PFSK-1 (cell line): Measurements from ENCODE around the gene PIK3R1. TPM values are rescaled to one million over a fixed set of nuclear protein-coding genes. Genes with fewer than 3 reads are reported as not detected.

Experiments
- FOXP2 ChIP-seq: optimal IDR thresholded peaks from 2 replicates; pipeline ENCODE3; 2011; ENCODE audit warnings: borderline replicate concordance, control low read depth, inconsistent platforms; ENCODE audit not compliant: insufficient read depth; ENCODE audit errors: extremely low read length, extremely low read depth
- POLR2AphosphoS5 ChIP-seq: IDR thresholded peaks from 2 replicates; pipeline ENCODE4 v1.6.1; 2012; ENCODE audit warnings: low read depth, mild to moderate bottlenecking, control low read depth, low read length, moderate library complexity
- SIN3A ChIP-seq: IDR thresholded peaks from 2 replicates; pipeline ENCODE4 v1.6.1; 2012; ENCODE audit warnings: mild to moderate bottlenecking, low read length, moderate library complexity, borderline replicate concordance; ENCODE audit not compliant: insufficient read depth
- TAF1 ChIP-seq: IDR thresholded peaks from 2 replicates; pipeline ENCODE4 v1.6.1; 2012; ENCODE audit warnings: low read length, control low read depth, borderline replicate concordance; ENCODE audit not compliant: insufficient read depth
- polyA plus RNA-seq: library from polyadenylated mRNA; unstranded; fragments of >200 nt; gene quantifications from one replicate; pipeline ENCODE4 v1.2.1, GENCODE V29; 2012; ENCODE audit warnings: low read depth, missing spikeins; ENCODE audit not compliant: insufficient read length
- TF ChIP-seq, protein P1 (sequence below), 2 experiments: IDR thresholded peaks; 2 replicates each; pipeline versions ENCODE4 v1.6.1 to v1.8.0; 2011 to 2012; ENCODE audit warnings: low read depth in 2 of 2, low read length in 2 of 2, control low read depth in 1 of 2, inconsistent platforms in 1 of 2, mild to moderate bottlenecking in 1 of 2, moderate library complexity in 1 of 2; ENCODE audit not compliant: insufficient read depth in 1 of 2

PIK3R1 gene
- 8.4 TPM for polyA plus RNA-seq

- TF ChIP-seq POLR2AphosphoS5 (peak; percentile 67), TAF1 (peak; percentile 93), SIN3A (0 out of 2 replicates have a peak, but pooled peaks have one; percentile 8), FOXP2 (peak; percentile 82)
- TF ChIP-seq, protein P1, sequence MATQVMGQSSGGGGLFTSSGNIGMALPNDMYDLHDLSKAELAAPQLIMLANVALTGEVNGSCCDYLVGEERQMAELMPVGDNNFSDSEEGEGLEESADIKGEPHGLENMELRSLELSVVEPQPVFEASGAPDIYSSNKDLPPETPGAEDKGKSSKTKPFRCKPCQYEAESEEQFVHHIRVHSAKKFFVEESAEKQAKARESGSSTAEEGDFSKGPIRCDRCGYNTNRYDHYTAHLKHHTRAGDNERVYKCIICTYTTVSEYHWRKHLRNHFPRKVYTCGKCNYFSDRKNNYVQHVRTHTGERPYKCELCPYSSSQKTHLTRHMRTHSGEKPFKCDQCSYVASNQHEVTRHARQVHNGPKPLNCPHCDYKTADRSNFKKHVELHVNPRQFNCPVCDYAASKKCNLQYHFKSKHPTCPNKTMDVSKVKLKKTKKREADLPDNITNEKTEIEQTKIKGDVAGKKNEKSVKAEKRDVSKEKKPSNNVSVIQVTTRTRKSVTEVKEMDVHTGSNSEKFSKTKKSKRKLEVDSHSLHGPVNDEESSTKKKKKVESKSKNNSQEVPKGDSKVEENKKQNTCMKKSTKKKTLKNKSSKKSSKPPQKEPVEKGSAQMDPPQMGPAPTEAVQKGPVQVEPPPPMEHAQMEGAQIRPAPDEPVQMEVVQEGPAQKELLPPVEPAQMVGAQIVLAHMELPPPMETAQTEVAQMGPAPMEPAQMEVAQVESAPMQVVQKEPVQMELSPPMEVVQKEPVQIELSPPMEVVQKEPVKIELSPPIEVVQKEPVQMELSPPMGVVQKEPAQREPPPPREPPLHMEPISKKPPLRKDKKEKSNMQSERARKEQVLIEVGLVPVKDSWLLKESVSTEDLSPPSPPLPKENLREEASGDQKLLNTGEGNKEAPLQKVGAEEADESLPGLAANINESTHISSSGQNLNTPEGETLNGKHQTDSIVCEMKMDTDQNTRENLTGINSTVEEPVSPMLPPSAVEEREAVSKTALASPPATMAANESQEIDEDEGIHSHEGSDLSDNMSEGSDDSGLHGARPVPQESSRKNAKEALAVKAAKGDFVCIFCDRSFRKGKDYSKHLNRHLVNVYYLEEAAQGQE (IDR thresholded peaks at IDR 0.05; ENCODE audit: insufficient read depth in 1 of 2, low read depth in 2 of 2, low read length in 2 of 2), result peak in 1 of 2 experiments; percentile 48; a peak in 1 of 4 replicates
Observed at GRCh38 chr5:68215208-68215897, at the start of gene PIK3R1. Gene PIK3R1 (plus strand): TSS chr5:68215756. CDS start chr5:68226676, 10,920 bp downstream.

- TF ChIP-seq, protein P1 (IDR thresholded peaks at IDR 0.05; ENCODE audit: insufficient read depth in 1 of 2, low read depth in 2 of 2, low read length in 2 of 2), result no peak
- TF ChIP-seq TAF1 (no peak), FOXP2 (no peak), POLR2AphosphoS5 (no peak), SIN3A (no peak)
Observed at GRCh38 chr5:68167195-68167651, 48.3 kb upstream of the PIK3R1 start.

DNA sequence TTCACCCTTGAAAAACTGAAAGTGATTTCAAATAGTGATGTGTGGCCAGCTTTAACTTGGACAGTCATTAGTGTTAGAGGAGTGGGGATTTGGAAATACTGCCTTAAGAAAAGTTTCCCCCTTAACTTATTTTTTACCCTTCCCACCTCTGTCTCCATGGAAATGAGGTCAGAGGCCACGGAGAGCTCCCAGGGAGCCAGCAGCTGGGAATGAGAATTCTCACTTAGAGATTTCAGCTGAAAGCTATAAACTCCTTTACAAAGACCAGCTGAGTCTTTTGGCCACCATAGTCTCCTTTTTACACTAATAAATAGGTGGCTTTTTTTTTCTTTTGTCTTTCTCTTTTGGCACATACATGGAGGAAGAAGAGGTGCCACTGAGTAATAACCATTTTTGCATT, 45.7 kb upstream of the PIK3R1 start:
- TF ChIP-seq SIN3A (no peak), POLR2AphosphoS5 (no peak), FOXP2 (no peak), TAF1 (no peak)
- TF ChIP-seq, protein P1 (IDR thresholded peaks at IDR 0.05; ENCODE audit: insufficient read depth in 1 of 2, low read depth in 2 of 2, low read length in 2 of 2), result no peak

- TF ChIP-seq, protein P1 (IDR thresholded peaks at IDR 0.05; ENCODE audit: insufficient read depth in 1 of 2, low read depth in 2 of 2, low read length in 2 of 2), result no peak
- TF ChIP-seq POLR2AphosphoS5 (no peak), SIN3A (no peak), TAF1 (no peak), FOXP2 (no peak)
Observed at GRCh38 chr5:68170826-68171558, 44.6 kb upstream of the PIK3R1 start.
